AG09319 (cell line): ENCODE results near the gene KIAA0040.

Experiments
- DNase-seq: peaks from one replicate; pipeline ENCODE4 v3.0.0-alpha.2; 2010; ENCODE audit warnings: low read depth; ENCODE audit errors: extremely low read depth
- CTCF ChIP-seq: IDR thresholded peaks from 2 replicates; pipeline ENCODE4 v1.5.1; 2011; ENCODE audit warnings: low read depth, mild to moderate bottlenecking, inconsistent platforms, low read length, moderate library complexity

KIAA0040 gene

DNA sequence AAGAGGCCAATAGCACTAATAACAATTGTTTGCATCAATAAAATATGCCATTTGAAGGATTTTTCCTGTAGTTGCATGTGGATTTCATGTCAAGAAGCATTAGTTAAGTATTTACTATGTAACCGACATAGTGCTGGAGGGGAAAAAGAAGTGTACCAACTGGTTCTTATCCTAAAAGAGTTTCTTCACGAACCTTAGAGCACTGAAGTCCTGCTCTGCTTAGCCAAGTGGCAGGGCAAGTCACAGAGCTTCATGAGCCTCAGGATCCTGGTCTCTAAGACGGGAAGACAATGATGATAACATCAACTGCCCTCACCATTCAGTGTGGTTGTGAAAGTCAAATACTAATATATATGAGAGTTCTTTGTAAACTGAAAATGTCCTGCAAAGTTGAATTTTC is 14.1 kb downstream of the KIAA0040 start:
- DNase-seq, result no peak
- TF ChIP-seq CTCF, result no peak

DNA sequence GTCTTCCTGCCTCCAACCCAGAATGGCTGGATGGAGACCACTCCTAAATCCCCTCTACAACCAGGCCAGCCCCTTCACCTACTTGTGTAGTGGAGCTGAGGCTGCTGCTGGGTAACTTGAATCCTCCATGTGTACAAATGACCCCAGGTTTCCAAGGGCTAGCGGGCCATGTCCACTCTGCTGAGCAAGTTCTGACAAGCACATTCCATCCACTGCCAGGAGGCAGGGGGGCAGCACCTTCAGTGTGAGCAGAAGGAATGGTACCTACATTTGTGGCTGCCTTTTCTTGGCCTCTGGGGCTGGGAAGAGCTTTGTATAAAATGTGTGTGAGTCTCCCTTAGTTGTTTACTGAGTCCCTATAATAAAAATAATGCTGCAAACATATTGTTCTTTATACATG is 14.5 kb downstream of the KIAA0040 start:
- DNase-seq, result no peak
- no peak for TF ChIP-seq CTCF

GRCh38 chr1:175176246-175176645 is 16.3 kb downstream of the KIAA0040 start:
- DNase-seq, result no peak
- TF ChIP-seq CTCF, result no peak

- TF ChIP-seq CTCF, result no peak
- DNase-seq, result no peak
Measured at GRCh38 chr1:175174309-175175102, 18.1 kb downstream of the KIAA0040 start.

GRCh38 chr1:175173531-175173930 is 19.0 kb downstream of the KIAA0040 start:
- DNase-seq, result no peak
- no peak for TF ChIP-seq CTCF

- TF ChIP-seq CTCF, result no peak
- no peak for DNase-seq
Measured at GRCh38 chr1:175172503-175172902, 20.1 kb downstream of the KIAA0040 start.

DNA sequence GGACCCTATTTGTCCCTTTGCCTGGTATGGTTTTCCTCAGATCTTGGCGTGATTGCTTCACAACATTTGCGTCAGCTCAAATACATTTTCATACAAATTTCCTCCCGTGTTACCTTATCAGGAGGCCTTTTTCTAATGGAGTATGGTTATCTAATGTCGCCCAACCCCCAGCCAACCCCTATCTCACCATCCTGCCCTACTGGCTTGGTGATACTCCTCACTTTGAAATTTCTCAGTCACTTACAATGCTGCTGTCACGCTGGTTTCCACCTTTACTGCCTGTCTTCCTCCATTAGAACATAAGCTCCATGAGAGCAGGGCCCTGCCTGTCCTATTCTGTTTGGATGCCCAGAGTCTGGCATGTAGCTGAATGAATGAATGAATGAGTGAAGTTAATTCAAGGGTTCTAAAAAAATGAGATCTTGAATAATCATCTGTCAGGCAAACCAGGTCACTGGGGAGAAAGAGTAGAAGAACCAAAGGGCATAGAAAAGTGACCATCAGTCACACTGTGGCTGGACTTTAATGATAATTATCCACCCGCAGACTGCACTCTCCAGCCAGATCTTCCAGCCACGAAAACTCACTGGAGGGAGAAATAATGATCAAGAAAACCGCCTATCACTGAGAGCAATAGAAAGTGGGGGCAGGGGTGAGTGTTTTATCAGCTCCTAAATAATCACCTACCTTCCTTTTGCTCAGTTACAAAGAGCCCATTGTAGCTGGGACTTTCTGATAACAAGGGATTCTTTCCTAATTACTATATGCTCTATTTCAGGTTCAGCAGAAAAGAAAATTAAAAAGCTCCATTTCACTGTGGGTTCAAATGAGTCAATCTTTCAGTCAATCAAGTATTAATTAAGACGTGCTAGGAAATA is 21.3 kb downstream of the KIAA0040 start:
- DNase-seq, result no peak
- no peak for TF ChIP-seq CTCF
